Panc1 (cell line): Measurements from ENCODE around the gene SDHD. TPM values are rescaled to one million over a fixed set of nuclear protein-coding genes. Genes with fewer than 3 reads are reported as not detected.
"Not testable (repeated sequence)": the region's sequence is repeated elsewhere in the genome, so short reads cannot be mapped to it uniquely, and the experiment has no call there.

Experiments used
- ATAC-seq: fragments of 200-7000 bp; cut with Tn5 transposase; 2 replicates; pipeline ENCODE4 v1.9.1; 2020; ENCODE audit warnings: mild to moderate bottlenecking, moderate library complexity
- BruUV-seq: library from RNA; stranded (reverse); fragments of 400-500 nt; replicated peaks from 2 replicates; lab custom pipeline; 2021; lab: Mats Ljungman, UMichigan
- CTCF ChIA-PET: fragments of 300-600 bp; sonication (Branson Sonifier 250); formaldehyde crosslinking; loops from one replicate; lab custom pipeline; 2022; ENCODE audit warnings: antibody characterized with exemption; lab: Charles Lee
- POLR2A ChIA-PET: fragments of 300-600 bp; sonication (Branson Sonifier 250); formaldehyde crosslinking; loops from one replicate; lab custom pipeline; 2022; ENCODE audit warnings: antibody characterized with exemption; lab: Charles Lee
- DNase-seq: peaks from one replicate; pipeline ENCODE4 v3.0.0-alpha.2; 2010; ENCODE audit warnings: low read depth, low spot score
- H3K27ac ChIP-seq: 2 replicates; pipeline ENCODE4 v1.5.1; 2011; ENCODE audit warnings: mild to moderate bottlenecking, low read length, inconsistent platforms
- H3K27me3 ChIP-seq: fragments of 200-500 bp; sonication (Bioruptor generic); 2 replicates; pipeline ENCODE4 v1.6.0; 2014; ENCODE audit warnings: low read length, inconsistent platforms; ENCODE audit not compliant: control insufficient read depth, insufficient read depth
- H3K36me3 ChIP-seq: fragments of 200-500 bp; sonication (Bioruptor generic); 2 replicates; pipeline ENCODE4 v1.5.1; 2014; ENCODE audit warnings: inconsistent platforms, mild to moderate bottlenecking, low read length, moderate library complexity; ENCODE audit not compliant: control insufficient read depth, insufficient read depth
- H3K4me1 ChIP-seq: 2 replicates; pipeline ENCODE4 v1.5.1; 2011; ENCODE audit warnings: inconsistent platforms, mild to moderate bottlenecking, low read length, moderate library complexity; ENCODE audit not compliant: control insufficient read depth, insufficient read depth
- H3K4me3 ChIP-seq, 2 experiments: 2 replicates each; pipeline ENCODE4 v1.5.1; 2011 to 2012; ENCODE audit warnings: low read depth in 2 of 2, low read length in 2 of 2, mild to moderate bottlenecking in 2 of 2, inconsistent platforms in 1 of 2, moderate library complexity in 1 of 2
- H3K9me3 ChIP-seq: fragments of 200-500 bp; sonication (Bioruptor generic); 2 replicates; pipeline ENCODE4 v1.5.1; 2014; ENCODE audit warnings: low read depth, mild to moderate bottlenecking, inconsistent platforms, low read length, moderate library complexity; ENCODE audit not compliant: control insufficient read depth, insufficient read depth
- POLR2AphosphoS5 ChIP-seq: IDR thresholded peaks from 2 replicates; pipeline ENCODE4 v1.6.1; 2012; ENCODE audit warnings: mild to moderate bottlenecking, low read depth, low read length, moderate library complexity
- SIN3A ChIP-seq: IDR thresholded peaks from 2 replicates; pipeline ENCODE4 v1.6.1; 2012; ENCODE audit warnings: low read depth, mild to moderate bottlenecking, low read length, moderate library complexity, borderline replicate concordance; ENCODE audit not compliant: insufficient read depth
- TCF7L2 ChIP-seq: IDR thresholded peaks from 2 replicates; pipeline ENCODE4 v1.6.1; 2011; ENCODE audit warnings: mild to moderate bottlenecking, low read depth, low read length, inconsistent platforms
- in situ Hi-C: cut with HindIII; loops from 2 replicates; pipeline ENCODE4 v1.10.0; 2016; ENCODE audit warnings: low sequenced_read_pairs, low pct_unique_long_range_greater_than_20kb
- intact Hi-C: fragments of 100-400 bp; cut with micrococcal nuclease; formaldehyde crosslinking; loops from one replicate; pipeline ENCODE4 v1.10.0; 2022; ENCODE audit not compliant: unreplicated experiment
- total RNA-seq: library from RNA; stranded (reverse); gene quantifications from one replicate; pipeline ENCODE4 v1.2.1, GENCODE V29; 2021; ENCODE audit not compliant: unreplicated experiment
- TF ChIP-seq, protein P1 (sequence below), 2 experiments: IDR thresholded peaks; 2 replicates each; pipeline ENCODE4 v1.6.1; 2011 to 2012; ENCODE audit warnings: low read depth in 2 of 2, control low read depth in 1 of 2, low read length in 1 of 2, mild to moderate bottlenecking in 1 of 2, moderate library complexity in 1 of 2; ENCODE audit not compliant: insufficient read depth in 1 of 2
- TF ChIP-seq, protein P2 (sequence below): fragments of 450-650 bp; IDR thresholded peaks from 2 replicates; pipeline ENCODE4 v1.5.1; 2017; ENCODE audit warnings: mild to moderate bottlenecking

Gene SDHD
- total RNA-seq, 1 experiment from 2014 or later: 166 TPM

DNA sequence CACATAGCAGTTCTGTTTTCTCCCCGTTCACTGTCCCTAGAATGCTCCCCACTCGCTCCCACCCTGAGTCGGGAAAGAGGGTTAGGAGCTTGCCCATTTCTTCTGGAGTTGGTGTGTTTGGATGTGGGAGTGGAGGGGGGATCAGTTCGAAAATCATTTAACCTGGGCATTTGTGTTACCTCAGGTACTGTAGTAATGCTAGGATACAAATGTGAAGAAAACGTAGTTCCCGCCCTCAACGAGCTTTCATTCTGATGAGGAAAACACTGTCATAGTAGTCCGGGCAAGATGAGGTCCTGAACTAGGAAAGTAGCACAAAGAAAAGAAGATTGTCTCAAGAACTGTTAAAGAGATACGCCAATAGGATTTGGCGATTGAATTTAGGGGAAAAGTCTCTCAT lies 539 bp downstream of the SDHD start:
- in situ Hi-C loops (no loop called here), intact Hi-C loops (no loop called here)
- TF ChIP-seq, protein P1, sequence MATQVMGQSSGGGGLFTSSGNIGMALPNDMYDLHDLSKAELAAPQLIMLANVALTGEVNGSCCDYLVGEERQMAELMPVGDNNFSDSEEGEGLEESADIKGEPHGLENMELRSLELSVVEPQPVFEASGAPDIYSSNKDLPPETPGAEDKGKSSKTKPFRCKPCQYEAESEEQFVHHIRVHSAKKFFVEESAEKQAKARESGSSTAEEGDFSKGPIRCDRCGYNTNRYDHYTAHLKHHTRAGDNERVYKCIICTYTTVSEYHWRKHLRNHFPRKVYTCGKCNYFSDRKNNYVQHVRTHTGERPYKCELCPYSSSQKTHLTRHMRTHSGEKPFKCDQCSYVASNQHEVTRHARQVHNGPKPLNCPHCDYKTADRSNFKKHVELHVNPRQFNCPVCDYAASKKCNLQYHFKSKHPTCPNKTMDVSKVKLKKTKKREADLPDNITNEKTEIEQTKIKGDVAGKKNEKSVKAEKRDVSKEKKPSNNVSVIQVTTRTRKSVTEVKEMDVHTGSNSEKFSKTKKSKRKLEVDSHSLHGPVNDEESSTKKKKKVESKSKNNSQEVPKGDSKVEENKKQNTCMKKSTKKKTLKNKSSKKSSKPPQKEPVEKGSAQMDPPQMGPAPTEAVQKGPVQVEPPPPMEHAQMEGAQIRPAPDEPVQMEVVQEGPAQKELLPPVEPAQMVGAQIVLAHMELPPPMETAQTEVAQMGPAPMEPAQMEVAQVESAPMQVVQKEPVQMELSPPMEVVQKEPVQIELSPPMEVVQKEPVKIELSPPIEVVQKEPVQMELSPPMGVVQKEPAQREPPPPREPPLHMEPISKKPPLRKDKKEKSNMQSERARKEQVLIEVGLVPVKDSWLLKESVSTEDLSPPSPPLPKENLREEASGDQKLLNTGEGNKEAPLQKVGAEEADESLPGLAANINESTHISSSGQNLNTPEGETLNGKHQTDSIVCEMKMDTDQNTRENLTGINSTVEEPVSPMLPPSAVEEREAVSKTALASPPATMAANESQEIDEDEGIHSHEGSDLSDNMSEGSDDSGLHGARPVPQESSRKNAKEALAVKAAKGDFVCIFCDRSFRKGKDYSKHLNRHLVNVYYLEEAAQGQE (IDR thresholded peaks at IDR 0.05; ENCODE audit: insufficient read depth in 1 of 2, low read depth in 2 of 2, low read length in 1 of 2): no peak
- TF ChIP-seq TCF7L2 (no peak), POLR2AphosphoS5 (no peak), SIN3A (no peak)
- TF ChIP-seq, protein P2, sequence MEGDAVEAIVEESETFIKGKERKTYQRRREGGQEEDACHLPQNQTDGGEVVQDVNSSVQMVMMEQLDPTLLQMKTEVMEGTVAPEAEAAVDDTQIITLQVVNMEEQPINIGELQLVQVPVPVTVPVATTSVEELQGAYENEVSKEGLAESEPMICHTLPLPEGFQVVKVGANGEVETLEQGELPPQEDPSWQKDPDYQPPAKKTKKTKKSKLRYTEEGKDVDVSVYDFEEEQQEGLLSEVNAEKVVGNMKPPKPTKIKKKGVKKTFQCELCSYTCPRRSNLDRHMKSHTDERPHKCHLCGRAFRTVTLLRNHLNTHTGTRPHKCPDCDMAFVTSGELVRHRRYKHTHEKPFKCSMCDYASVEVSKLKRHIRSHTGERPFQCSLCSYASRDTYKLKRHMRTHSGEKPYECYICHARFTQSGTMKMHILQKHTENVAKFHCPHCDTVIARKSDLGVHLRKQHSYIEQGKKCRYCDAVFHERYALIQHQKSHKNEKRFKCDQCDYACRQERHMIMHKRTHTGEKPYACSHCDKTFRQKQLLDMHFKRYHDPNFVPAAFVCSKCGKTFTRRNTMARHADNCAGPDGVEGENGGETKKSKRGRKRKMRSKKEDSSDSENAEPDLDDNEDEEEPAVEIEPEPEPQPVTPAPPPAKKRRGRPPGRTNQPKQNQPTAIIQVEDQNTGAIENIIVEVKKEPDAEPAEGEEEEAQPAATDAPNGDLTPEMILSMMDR: no peak
- H3K27ac ChIP-seq: peak overlapping the region; percentile 92
- no peak; the same call in 1 of the 2 replicates for ATAC-seq
- H3K9me3 ChIP-seq: no peaks in the 10 kb centered on the region
- no peak for DNase-seq
- BruUV-seq: TSS peak; percentile 47
- peak overlapping the region; percentile 77 to 99 for H3K4me3 ChIP-seq
- POLR2A ChIA-PET: interaction anchor here (0.5 to 0.7 kb wide), 2 partner anchors 33 to 271 kb away, joined by 3 to 5 read pairs; no protein-coding TSS in a partner anchor
- no peaks in the 10 kb centered on the region for H3K27me3 ChIP-seq
- CTCF ChIA-PET: interaction anchor here (0.9 kb wide), 1 partner anchor 88 kb away, joined by 3 read pairs; the partner anchor contains the start of gene BCO2
- H3K36me3 ChIP-seq: peaks cover 33% of the 10 kb centered on the region
- peaks cover 4% of the 10 kb centered on the region for H3K4me1 ChIP-seq

- H3K27ac ChIP-seq, H3K9me3 ChIP-seq, H3K27me3 ChIP-seq, in situ Hi-C loops, intact Hi-C loops, ATAC-seq, H3K4me3 ChIP-seq, DNase-seq, H3K4me1 ChIP-seq: not testable (repeated sequence)
- ChIA-PET CTCF (interaction anchor here (0.8 kb wide), 1 partner anchor 184 kb away, joined by 3 read pairs; no protein-coding TSS in a partner anchor), POLR2A (interaction anchor here (0.6 to 0.9 kb wide), 3 partner anchors 25 to 104 kb away, joined by 3 to 7 read pairs (median 5); no protein-coding TSS in a partner anchor)
- BruUV-seq: TSS peak; percentile 51
- peaks cover 17% of the 10 kb centered on the region for H3K36me3 ChIP-seq
Measured at GRCh38 chr11:112095302-112095701, 8.6 kb downstream of the SDHD start.

- no peak overlapping the region for H3K27ac ChIP-seq
- ATAC-seq (0 out of 2 replicates have a peak, but pooled peaks have one; percentile 27), DNase-seq (no peak)
- TF ChIP-seq SIN3A: no peak
- TF ChIP-seq, protein P2: no peak
- H3K4me3 ChIP-seq: no peak overlapping the region
- intact Hi-C loops (no loop called here), in situ Hi-C loops (no loop called here)
- no TSS peak for BruUV-seq
- H3K36me3 ChIP-seq: peaks cover 16% of the 10 kb centered on the region
- H3K9me3 ChIP-seq: no peaks in the 10 kb centered on the region
- ChIA-PET POLR2A (interaction anchor here (0.9 kb wide), 1 partner anchor 24 kb away, joined by 7 read pairs; no protein-coding TSS in a partner anchor), CTCF (no interaction called here)
- no peaks in the 10 kb centered on the region for H3K27me3 ChIP-seq
- H3K4me1 ChIP-seq: no peaks in the 10 kb centered on the region
Measured at GRCh38 chr11:112096194-112096593, 9.5 kb downstream of the SDHD start.
